ENCODE data around the gene JARID2.

Gene JARID2

GRCh38 chr6:15382089-15382488 lies 136.2 kb downstream of the JARID2 start:
- Histone ChIP-seq H2AK5ac (ENCODE audit: low read length, severe bottlenecking) (no peak overlapping the region), H3K27me3 (ENCODE audit: control insufficient read depth in 1 of 2, insufficient read depth in 1 of 2, low read length in 2 of 2) (no peaks in the 10 kb centered on the region), H3K4me3 (ENCODE audit: insufficient read depth in 1 of 2, low read depth in 1 of 2, low read length in 2 of 2) (no peak overlapping the region), H3K23ac (ENCODE audit: low read length in 2 of 2) (no peak overlapping the region), H2BK120ac (ENCODE audit: low read depth, low read length) (no peak overlapping the region), H3K36me3 (ENCODE audit: control insufficient read depth in 1 of 2, insufficient read depth in 2 of 2, low read depth in 1 of 2, low read length in 2 of 2) (no peaks in the 10 kb centered on the region), H3K79me1 (replicated peaks; ENCODE audit: low read length, poor library complexity, severe bottlenecking) (peaks cover 43% of the 10 kb centered on the region), H2BK15ac (ENCODE audit: low read depth, poor library complexity, severe bottlenecking) (no peak overlapping the region), H2BK5ac (ENCODE audit: low read depth, low read length, poor library complexity, severe bottlenecking) (no peak overlapping the region), H2AFZ (ENCODE audit: low read depth, low read length) (no peak overlapping the region), H4K8ac (ENCODE audit: low read length) (no peak overlapping the region), H3K4me2 (ENCODE audit: low read length, poor library complexity, severe bottlenecking) (no peak overlapping the region), H3K18ac (ENCODE audit: low read depth in 1 of 2, low read length in 2 of 2) (no peak overlapping the region), H4K91ac (ENCODE audit: low read length) (no peak overlapping the region), H3K4ac (ENCODE audit: low read depth in 1 of 2, low read length in 2 of 2) (no peak overlapping the region), H2BK12ac (ENCODE audit: low read length in 2 of 2) (no peak overlapping the region), H3K4me1 (ENCODE audit: control insufficient read depth, insufficient read depth, low read depth, low read length) (peaks cover 4% of the 10 kb centered on the region), H3K27ac (ENCODE audit: low read length, poor library complexity, severe bottlenecking) (no peak overlapping the region), H3K9me3 (ENCODE audit: control insufficient read depth, low read length) (no peaks in the 10 kb centered on the region), H3K14ac (ENCODE audit: low read length in 2 of 2) (no peak overlapping the region), H3K9ac (ENCODE audit: low read length) (no peak overlapping the region)
- DNase-seq, result no peak
- WGBS, result 80% methylated on average over 6 of the region's 7 CpGs

DNA sequence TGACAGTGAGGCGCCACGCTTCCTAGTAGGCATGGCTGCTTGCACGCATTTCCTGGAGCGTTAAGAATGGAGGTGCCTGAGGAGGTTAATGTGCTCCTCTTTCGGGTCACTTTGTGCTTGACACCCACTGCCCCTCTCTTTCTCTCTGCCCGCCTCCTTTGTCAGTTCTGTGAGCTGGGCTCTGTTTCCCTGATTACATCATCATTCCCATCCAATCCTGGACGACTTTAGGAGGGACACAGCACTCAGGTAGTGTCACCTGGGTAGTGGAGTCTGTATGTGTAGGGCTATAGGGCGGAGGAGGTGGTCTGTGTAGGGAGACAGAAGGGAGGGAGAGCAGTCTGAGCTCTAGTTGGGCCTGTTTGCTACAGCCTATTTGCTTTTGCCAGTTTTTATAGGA lies 136.8 kb downstream of the JARID2 start:
- WGBS, result 86% methylated on average over 7 of the region's 8 CpGs
- H3K4me1 ChIP-seq (ENCODE audit: control insufficient read depth, insufficient read depth, low read depth, low read length), result peaks cover 6% of the 10 kb centered on the region
- H3K23ac ChIP-seq (ENCODE audit: low read length in 2 of 2), result peak overlapping the region in 1 of 2 experiments; percentile 75
- H4K91ac ChIP-seq (ENCODE audit: low read length), result no peak overlapping the region
- no peak overlapping the region for H2BK15ac ChIP-seq (ENCODE audit: low read depth, poor library complexity, severe bottlenecking)
- H3K27me3 ChIP-seq (ENCODE audit: control insufficient read depth in 1 of 2, insufficient read depth in 1 of 2, low read length in 2 of 2), result no peaks in the 10 kb centered on the region
- H3K9me3 ChIP-seq (ENCODE audit: control insufficient read depth, low read length), result no peaks in the 10 kb centered on the region
- H2AK5ac ChIP-seq (ENCODE audit: low read length, severe bottlenecking), result no peak overlapping the region
- H3K9ac ChIP-seq (ENCODE audit: low read length), result no peak overlapping the region
- H3K4me3 ChIP-seq (ENCODE audit: insufficient read depth in 1 of 2, low read depth in 1 of 2, low read length in 2 of 2), result no peak overlapping the region
- H3K36me3 ChIP-seq (ENCODE audit: control insufficient read depth in 1 of 2, insufficient read depth in 2 of 2, low read depth in 1 of 2, low read length in 2 of 2), result no peaks in the 10 kb centered on the region
- no peak overlapping the region for H3K18ac ChIP-seq (ENCODE audit: low read depth in 1 of 2, low read length in 2 of 2)
- no peak overlapping the region for H3K27ac ChIP-seq (ENCODE audit: low read length, poor library complexity, severe bottlenecking)
- no peak overlapping the region for H2AFZ ChIP-seq (ENCODE audit: low read depth, low read length)
- H3K4me2 ChIP-seq (ENCODE audit: low read length, poor library complexity, severe bottlenecking), result no peak overlapping the region
- no peak overlapping the region for H2BK5ac ChIP-seq (ENCODE audit: low read depth, low read length, poor library complexity, severe bottlenecking)
- peak overlapping the region in 1 of 2 experiments; percentile 47 for H3K4ac ChIP-seq (ENCODE audit: low read depth in 1 of 2, low read length in 2 of 2)
- no peak for DNase-seq
- no peak overlapping the region for H3K14ac ChIP-seq (ENCODE audit: low read length in 2 of 2)
- no peak overlapping the region for H4K8ac ChIP-seq (ENCODE audit: low read length)
- no peak overlapping the region for H2BK120ac ChIP-seq (ENCODE audit: low read depth, low read length)
- peak overlapping the region in 1 of 2 experiments; percentile 55 for H2BK12ac ChIP-seq (ENCODE audit: low read length in 2 of 2)
- peaks cover 46% of the 10 kb centered on the region for H3K79me1 ChIP-seq (replicated peaks; ENCODE audit: low read length, poor library complexity, severe bottlenecking)

- Histone ChIP-seq H2BK12ac (ENCODE audit: low read length in 2 of 2) (no peak overlapping the region), H3K18ac (ENCODE audit: low read depth in 1 of 2, low read length in 2 of 2) (no peak overlapping the region), H3K27ac (ENCODE audit: low read length, poor library complexity, severe bottlenecking) (no peak overlapping the region), H2BK5ac (ENCODE audit: low read depth, low read length, poor library complexity, severe bottlenecking) (no peak overlapping the region), H2AK5ac (ENCODE audit: low read length, severe bottlenecking) (no peak overlapping the region), H3K4ac (ENCODE audit: low read depth in 1 of 2, low read length in 2 of 2) (no peak overlapping the region), H3K4me3 (ENCODE audit: insufficient read depth in 1 of 2, low read depth in 1 of 2, low read length in 2 of 2) (no peak overlapping the region), H3K23ac (ENCODE audit: low read length in 2 of 2) (no peak overlapping the region), H3K79me1 (replicated peaks; ENCODE audit: low read length, poor library complexity, severe bottlenecking) (peaks cover 48% of the 10 kb centered on the region), H3K9me3 (ENCODE audit: control insufficient read depth, low read length) (no peaks in the 10 kb centered on the region), H3K27me3 (ENCODE audit: control insufficient read depth in 1 of 2, insufficient read depth in 1 of 2, low read length in 2 of 2) (no peaks in the 10 kb centered on the region), H2AFZ (ENCODE audit: low read depth, low read length) (no peak overlapping the region), H4K91ac (ENCODE audit: low read length) (no peak overlapping the region), H3K4me1 (ENCODE audit: control insufficient read depth, insufficient read depth, low read depth, low read length) (peaks cover 6% of the 10 kb centered on the region), H2BK15ac (ENCODE audit: low read depth, poor library complexity, severe bottlenecking) (no peak overlapping the region), H2BK120ac (ENCODE audit: low read depth, low read length) (no peak overlapping the region), H3K4me2 (ENCODE audit: low read length, poor library complexity, severe bottlenecking) (no peak overlapping the region), H4K8ac (ENCODE audit: low read length) (peak overlapping the region; percentile 67), H3K9ac (ENCODE audit: low read length) (no peak overlapping the region), H3K14ac (ENCODE audit: low read length in 2 of 2) (no peak overlapping the region), H3K36me3 (ENCODE audit: control insufficient read depth in 1 of 2, insufficient read depth in 2 of 2, low read depth in 1 of 2, low read length in 2 of 2) (no peaks in the 10 kb centered on the region)
- DNase-seq, result no peak
- WGBS, result 83% methylated on average over 4 of the region's 4 CpGs
Measured at GRCh38 chr6:15384901-15385300, 139.0 kb downstream of the JARID2 start.

GRCh38 chr6:15385521-15385920 lies 139.7 kb downstream of the JARID2 start:
- Histone ChIP-seq H3K4ac (ENCODE audit: low read depth in 1 of 2, low read length in 2 of 2) (no peak overlapping the region), H3K18ac (ENCODE audit: low read depth in 1 of 2, low read length in 2 of 2) (no peak overlapping the region), H4K91ac (ENCODE audit: low read length) (no peak overlapping the region), H3K23ac (ENCODE audit: low read length in 2 of 2) (no peak overlapping the region), H3K27me3 (ENCODE audit: control insufficient read depth in 1 of 2, insufficient read depth in 1 of 2, low read length in 2 of 2) (no peaks in the 10 kb centered on the region), H2BK120ac (ENCODE audit: low read depth, low read length) (no peak overlapping the region), H3K27ac (ENCODE audit: low read length, poor library complexity, severe bottlenecking) (no peak overlapping the region), H3K4me3 (ENCODE audit: insufficient read depth in 1 of 2, low read depth in 1 of 2, low read length in 2 of 2) (no peak overlapping the region), H4K8ac (ENCODE audit: low read length) (no peak overlapping the region), H3K9ac (ENCODE audit: low read length) (no peak overlapping the region), H2BK15ac (ENCODE audit: low read depth, poor library complexity, severe bottlenecking) (no peak overlapping the region), H3K79me1 (replicated peaks; ENCODE audit: low read length, poor library complexity, severe bottlenecking) (peaks cover 49% of the 10 kb centered on the region), H2BK12ac (ENCODE audit: low read length in 2 of 2) (no peak overlapping the region), H3K9me3 (ENCODE audit: control insufficient read depth, low read length) (no peaks in the 10 kb centered on the region), H3K36me3 (ENCODE audit: control insufficient read depth in 1 of 2, insufficient read depth in 2 of 2, low read depth in 1 of 2, low read length in 2 of 2) (no peaks in the 10 kb centered on the region), H2BK5ac (ENCODE audit: low read depth, low read length, poor library complexity, severe bottlenecking) (no peak overlapping the region), H3K4me2 (ENCODE audit: low read length, poor library complexity, severe bottlenecking) (no peak overlapping the region), H2AFZ (ENCODE audit: low read depth, low read length) (no peak overlapping the region), H3K14ac (ENCODE audit: low read length in 2 of 2) (no peak overlapping the region), H3K4me1 (ENCODE audit: control insufficient read depth, insufficient read depth, low read depth, low read length) (peaks cover 6% of the 10 kb centered on the region), H2AK5ac (ENCODE audit: low read length, severe bottlenecking) (no peak overlapping the region)
- DNase-seq, result no peak
- WGBS, result 98% methylated on average over 6 of the region's 6 CpGs

Measured in mesenchymal stem cell (in vitro differentiated cells and primary cell).